ENCODE results near the gene MRPL2. TPM values are rescaled to one million over a fixed set of nuclear protein-coding genes. Genes with fewer than 3 reads are reported as not detected.

MRPL2 gene
- polyA plus RNA-seq, 3 donors, result 23.9 to 26.9 (median 26.3) TPM

DNA sequence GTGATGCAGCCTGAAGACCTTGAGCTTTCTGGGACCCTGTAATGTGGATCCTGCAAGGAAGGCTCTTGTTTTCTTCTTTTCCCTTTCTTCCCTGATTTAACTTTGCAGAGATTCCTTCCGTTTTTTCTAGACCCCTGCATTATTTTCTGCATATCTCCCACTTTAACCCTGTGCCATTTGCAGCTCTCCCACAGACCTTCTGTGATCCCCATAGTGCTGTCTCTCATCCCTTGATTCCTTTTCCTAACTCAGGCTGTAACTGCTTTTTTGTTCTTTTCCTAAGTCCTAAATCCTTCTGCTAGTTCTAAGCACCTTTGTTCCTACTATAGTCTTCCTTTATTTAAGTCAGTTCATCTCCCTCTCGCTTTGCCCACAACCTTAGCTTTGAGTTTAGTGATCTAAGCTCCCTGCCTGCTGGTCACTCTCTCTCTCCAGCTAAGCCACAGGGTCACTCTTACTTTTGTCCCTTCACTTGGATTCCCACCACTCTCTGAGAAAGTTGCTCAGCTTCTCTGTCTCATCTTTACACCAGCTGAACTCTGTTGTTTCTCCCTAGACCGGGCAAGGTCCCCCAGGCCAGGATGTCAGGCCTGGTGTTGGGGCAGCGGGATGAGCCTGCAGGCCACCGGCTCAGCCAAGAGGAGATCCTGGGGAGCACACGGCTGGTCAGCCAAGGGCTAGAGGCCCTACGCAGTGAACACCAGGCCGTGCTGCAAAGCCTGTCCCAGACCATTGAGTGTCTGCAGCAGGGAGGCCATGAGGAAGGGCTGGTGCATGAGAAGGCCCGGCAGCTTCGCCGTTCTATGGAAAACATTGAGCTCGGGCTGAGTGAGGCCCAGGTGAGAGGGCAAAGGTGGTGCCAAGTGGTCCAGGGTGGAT is 1.8 kb upstream of the MRPL2 start:
- WGBS (ENCODE audit: insufficient coverage), result 95% methylated on average over 8 of the region's 12 CpGs
- intact Hi-C loops (cut with micrococcal nuclease), result no loop called here
- TF ChIP-seq CTCF (IDR thresholded peaks at IDR 0.05), result no peak
- Mint-ChIP-seq H3K27ac (peak overlapping the region in 3 of 7 donors; percentile 10 to 99 (median 61)), H3K27me3 (ENCODE audit: low read depth in 3 of 3) (no peaks in the 10 kb centered on the region), H3K36me3 (peaks cover 15 to 22% of the 10 kb centered on the region in 2 donors), H3K9me3 (no peaks in the 10 kb centered on the region), H3K4me3 (peak overlapping the region in 1 of 2 donors; percentile 1), H3K4me1 (peaks cover 25% of the 10 kb centered on the region)
- Histone ChIP-seq H3K36me3 (replicated peaks in 1 of 2; ENCODE audit: control insufficient read depth in 1 of 2, insufficient read depth in 2 of 2, low read length in 2 of 2) (peaks cover 0 to 16% of the 10 kb centered on the region in 2 donors), H3K27ac (ENCODE audit: low read depth in 1 of 2, low read length in 2 of 2) (no peak overlapping the region), H3K9ac (ENCODE audit: insufficient read depth, low read length, poor library complexity, severe bottlenecking) (no peak overlapping the region), H3K4me2 (replicated peaks; ENCODE audit: extremely low read depth, low read length, poor library complexity, severe bottlenecking) (no peak overlapping the region), H3K4me1 (ENCODE audit: control insufficient read depth in 1 of 2, insufficient read depth in 2 of 2, low read length in 2 of 2) (peaks cover 14 to 23% of the 10 kb centered on the region in 2 donors), H3K9me3 (replicated peaks in 1 of 2; ENCODE audit: control insufficient read depth in 1 of 2, insufficient read depth in 1 of 2, low read length in 2 of 2) (no peaks in the 10 kb centered on the region), H2AFZ (ENCODE audit: insufficient read depth, low read depth, low read length, poor library complexity, severe bottlenecking) (peak overlapping the region; percentile 99), H3K79me2 (ENCODE audit: insufficient read depth, low read length) (peaks cover 17% of the 10 kb centered on the region), H4K20me1 (ENCODE audit: insufficient read depth, low read length) (no peaks in the 10 kb centered on the region), H3K4me3 (replicated peaks in 1 of 3; ENCODE audit: low read depth in 2 of 3, low read length in 3 of 3) (peak overlapping the region in 1 of 3 experiments; percentile 99), H3K27me3 (ENCODE audit: control insufficient read depth in 2 of 2, insufficient read depth in 2 of 2, low read length in 2 of 2) (no peaks in the 10 kb centered on the region)
- no peak for DNase-seq

DNA sequence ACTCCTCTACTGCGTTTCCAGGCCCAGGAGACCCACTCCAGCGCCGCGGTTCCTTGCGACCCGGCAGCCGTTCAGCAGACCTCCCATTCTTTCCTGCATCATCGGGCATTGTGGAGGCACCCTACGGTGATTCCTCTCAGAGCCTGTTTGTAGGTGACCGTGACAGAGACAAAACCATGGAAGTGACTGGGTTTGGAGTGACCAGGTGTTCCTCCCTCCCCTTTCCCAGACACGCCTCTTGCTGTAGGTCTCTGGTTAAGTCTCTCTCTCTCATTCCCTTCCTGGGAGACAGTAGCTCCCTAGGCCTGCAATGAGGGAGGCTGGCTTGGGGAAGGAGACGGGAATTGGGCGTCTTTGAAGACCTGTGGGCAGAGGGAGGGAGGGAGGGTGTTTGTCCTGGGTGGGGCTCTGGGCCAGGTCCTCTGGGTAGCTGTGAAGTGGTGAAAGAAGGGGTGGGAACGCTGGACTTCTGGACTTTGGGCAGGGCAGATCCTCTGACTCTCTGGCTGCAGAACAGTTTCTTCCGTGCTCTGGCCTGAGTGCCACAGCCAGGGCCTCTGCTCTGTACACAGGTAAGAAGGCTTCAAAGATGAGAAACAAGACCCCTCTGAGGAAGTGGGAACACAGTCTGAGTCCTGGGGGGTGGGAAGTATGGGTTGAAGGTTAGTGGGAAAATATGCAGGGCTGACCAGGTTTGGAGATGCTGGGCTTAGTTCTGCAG is 960 bp upstream of the MRPL2 start:
- H3K9ac ChIP-seq (ENCODE audit: insufficient read depth, low read length, poor library complexity, severe bottlenecking), result peak overlapping the region; percentile 90
- TF ChIP-seq CTCF (IDR thresholded peaks at IDR 0.05), result no peak
- peak overlapping the region; percentile 64 to 99 for H3K27ac ChIP-seq (ENCODE audit: low read depth in 1 of 2, low read length in 2 of 2)
- intact Hi-C loops (cut with micrococcal nuclease), result no loop called here
- peaks cover 22 to 25% of the 10 kb centered on the region in 2 donors for H3K36me3 Mint-ChIP-seq
- H3K4me1 Mint-ChIP-seq, result peaks cover 25% of the 10 kb centered on the region
- 10% methylated on average over 10 of the region's 15 CpGs for WGBS (ENCODE audit: insufficient coverage)
- H4K20me1 ChIP-seq (ENCODE audit: insufficient read depth, low read length), result no peaks in the 10 kb centered on the region
- H3K27me3 ChIP-seq (ENCODE audit: control insufficient read depth in 2 of 2, insufficient read depth in 2 of 2, low read length in 2 of 2), result no peaks in the 10 kb centered on the region
- peak overlapping the region; percentile 90 to 100 (median 99) for H3K27ac Mint-ChIP-seq
- H3K27me3 Mint-ChIP-seq (ENCODE audit: low read depth in 3 of 3), result peaks cover 0 to 2% (median 0%) of the 10 kb centered on the region in 3 donors
- H3K4me3 Mint-ChIP-seq, result peak overlapping the region; percentile 85 to 96
- peak overlapping the region; percentile 99 for H3K4me2 ChIP-seq (replicated peaks; ENCODE audit: extremely low read depth, low read length, poor library complexity, severe bottlenecking)
- DNase-seq, result no peak
- H3K9me3 Mint-ChIP-seq, result no peaks in the 10 kb centered on the region
- peaks cover 14 to 23% of the 10 kb centered on the region in 2 donors for H3K4me1 ChIP-seq (ENCODE audit: control insufficient read depth in 1 of 2, insufficient read depth in 2 of 2, low read length in 2 of 2)
- H3K9me3 ChIP-seq (replicated peaks in 1 of 2; ENCODE audit: control insufficient read depth in 1 of 2, insufficient read depth in 1 of 2, low read length in 2 of 2), result no peaks in the 10 kb centered on the region
- H3K36me3 ChIP-seq (replicated peaks in 1 of 2; ENCODE audit: control insufficient read depth in 1 of 2, insufficient read depth in 2 of 2, low read length in 2 of 2), result peaks cover 4 to 18% of the 10 kb centered on the region in 2 donors
- H3K4me3 ChIP-seq (replicated peaks in 1 of 3; ENCODE audit: low read depth in 2 of 3, low read length in 3 of 3), result peak overlapping the region; percentile 69 to 99 (median 98)
- peaks cover 17% of the 10 kb centered on the region for H3K79me2 ChIP-seq (ENCODE audit: insufficient read depth, low read length)
- peak overlapping the region; percentile 99 for H2AFZ ChIP-seq (ENCODE audit: insufficient read depth, low read depth, low read length, poor library complexity, severe bottlenecking)

Data from CD14-positive monocyte (primary cell).